Measurements from ENCODE around the gene CHMP5.

DNA sequence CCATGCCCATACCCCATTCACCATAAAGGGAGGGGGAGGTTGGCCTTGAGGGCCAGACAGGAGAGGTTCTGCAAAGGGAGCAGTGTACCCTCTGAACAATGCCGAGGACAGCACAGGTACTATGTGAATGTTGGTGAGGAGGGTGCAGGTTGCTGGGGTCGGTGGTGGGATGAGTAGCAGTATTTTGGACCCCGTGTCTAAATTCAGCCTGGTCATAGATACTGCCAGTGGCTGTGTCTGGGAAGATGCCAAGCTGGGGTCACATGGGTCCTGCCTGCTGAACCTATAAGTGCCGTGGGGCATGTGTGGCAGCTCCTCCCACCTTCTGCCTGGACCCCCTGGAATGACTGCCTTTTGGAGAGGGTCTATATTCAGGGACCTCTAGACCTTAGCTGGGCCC is 36.2 kb upstream of the CHMP5 start:
- TF ChIP-seq, protein P1, sequence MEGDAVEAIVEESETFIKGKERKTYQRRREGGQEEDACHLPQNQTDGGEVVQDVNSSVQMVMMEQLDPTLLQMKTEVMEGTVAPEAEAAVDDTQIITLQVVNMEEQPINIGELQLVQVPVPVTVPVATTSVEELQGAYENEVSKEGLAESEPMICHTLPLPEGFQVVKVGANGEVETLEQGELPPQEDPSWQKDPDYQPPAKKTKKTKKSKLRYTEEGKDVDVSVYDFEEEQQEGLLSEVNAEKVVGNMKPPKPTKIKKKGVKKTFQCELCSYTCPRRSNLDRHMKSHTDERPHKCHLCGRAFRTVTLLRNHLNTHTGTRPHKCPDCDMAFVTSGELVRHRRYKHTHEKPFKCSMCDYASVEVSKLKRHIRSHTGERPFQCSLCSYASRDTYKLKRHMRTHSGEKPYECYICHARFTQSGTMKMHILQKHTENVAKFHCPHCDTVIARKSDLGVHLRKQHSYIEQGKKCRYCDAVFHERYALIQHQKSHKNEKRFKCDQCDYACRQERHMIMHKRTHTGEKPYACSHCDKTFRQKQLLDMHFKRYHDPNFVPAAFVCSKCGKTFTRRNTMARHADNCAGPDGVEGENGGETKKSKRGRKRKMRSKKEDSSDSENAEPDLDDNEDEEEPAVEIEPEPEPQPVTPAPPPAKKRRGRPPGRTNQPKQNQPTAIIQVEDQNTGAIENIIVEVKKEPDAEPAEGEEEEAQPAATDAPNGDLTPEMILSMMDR (conservative IDR thresholded peaks at IDR 0.05): no peak
- no peak for TF ChIP-seq EZH2 (IDR thresholded peaks at IDR 0.05; ENCODE audit: low read depth)

All from PC-9 (cell line).